ENCODE results near the gene SERPIND1. TPM values are rescaled to one million over a fixed set of nuclear protein-coding genes. Genes with fewer than 3 reads are reported as not detected.

Gene SERPIND1
- total and polyA plus RNA-seq, 2 of the 8 experiments (the other 6 are each of a cell fraction or from before 2014, with no cell fraction given): not detected

DNA sequence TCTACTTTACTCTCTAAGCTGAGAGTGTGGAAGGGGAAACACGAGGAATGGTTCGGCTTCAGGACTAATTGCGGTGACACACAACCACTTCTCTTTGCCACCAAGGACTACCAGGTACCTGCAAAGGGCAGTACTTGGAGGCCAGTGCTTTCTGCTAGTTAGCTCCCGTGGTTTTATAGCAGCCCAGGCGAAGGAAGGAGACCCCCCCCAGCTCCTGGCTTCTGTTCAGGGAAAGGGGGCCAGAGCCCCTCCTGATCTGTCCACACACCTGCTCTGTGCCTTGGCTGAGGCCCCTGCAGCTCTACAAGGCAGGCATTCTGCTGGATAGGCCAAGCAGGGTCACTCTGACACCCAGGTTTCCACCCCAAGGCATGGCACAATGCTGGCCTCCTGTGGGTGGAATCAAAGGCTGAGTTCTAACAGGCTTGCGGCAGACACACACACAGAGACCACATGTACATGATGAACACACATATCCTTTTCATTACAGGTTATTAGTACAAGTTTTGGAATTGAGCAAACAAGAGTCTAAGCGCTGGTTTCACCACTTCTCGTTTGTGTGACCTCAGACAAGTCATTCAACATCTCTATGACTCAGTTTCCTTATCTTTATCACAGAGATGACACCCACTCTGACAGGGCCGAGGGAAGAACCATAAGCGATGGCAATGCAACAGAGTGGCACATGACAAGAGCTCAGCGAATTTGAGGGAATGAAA lies 7.5 kb downstream of the SERPIND1 start:
- Histone ChIP-seq H3K79me1 (ENCODE audit: low read depth, low read length) (no peaks in the 10 kb centered on the region), H3K4ac (replicated peaks; ENCODE audit: insufficient read length, low read depth, low read length) (no peak overlapping the region), H2BK15ac (ENCODE audit: low read length) (no peak overlapping the region), H3K27ac (ENCODE audit: low read depth, low read length) (no peak overlapping the region), H3K23ac (ENCODE audit: insufficient read length) (no peak overlapping the region), H4K8ac (ENCODE audit: extremely low read depth, insufficient read depth, low read length) (no peak overlapping the region), H4K5ac (ENCODE audit: insufficient read length, low read depth, low read length) (no peak overlapping the region), H3K27me3 (replicated peaks in 1 of 4; ENCODE audit: control insufficient read depth in 3 of 4, extremely low read depth in 1 of 4, insufficient read depth in 3 of 4, low read length in 3 of 4) (no peaks in the 10 kb centered on the region), H2BK20ac (ENCODE audit: low read length) (no peak overlapping the region), H3K56ac (replicated peaks; ENCODE audit: insufficient read length, low read depth, low read length) (no peak overlapping the region), H2AK5ac (ENCODE audit: low read depth, low read length) (no peak overlapping the region), H3K23me2 (ENCODE audit: low read depth, low read length) (no peaks in the 10 kb centered on the region), H2BK5ac (ENCODE audit: low read depth, low read length) (no peak overlapping the region), H3K4me2 (ENCODE audit: insufficient read depth in 1 of 2, low read depth in 2 of 2, low read length in 2 of 2) (no peak overlapping the region), H3K14ac (ENCODE audit: insufficient read length) (no peak overlapping the region), H4K91ac (replicated peaks; ENCODE audit: insufficient read length, low read length) (no peak overlapping the region), H2BK120ac (replicated peaks; ENCODE audit: low read depth, low read length) (no peak overlapping the region), H4K20me1 (replicated peaks in 1 of 2; ENCODE audit: control insufficient read depth in 1 of 2, insufficient read depth in 2 of 2, low read length in 2 of 2) (peaks cover 0 to 4% of the 10 kb centered on the region in 2 experiments), H3K79me2 (ENCODE audit: control insufficient read depth in 1 of 2, insufficient read depth in 2 of 2, low read length in 2 of 2) (no peaks in the 10 kb centered on the region), H3K36me3 (ENCODE audit: control insufficient read depth in 2 of 4, insufficient read depth in 4 of 4, low read length in 3 of 4) (no peaks in the 10 kb centered on the region), H2BK12ac (ENCODE audit: low read depth, low read length) (no peak overlapping the region), H3K18ac (ENCODE audit: extremely low read depth, low read length) (no peak overlapping the region), H2AFZ (ENCODE audit: low read length) (no peak overlapping the region), H3K4me3 (ENCODE audit: extremely low read depth in 1 of 4, insufficient read depth in 2 of 4, low read depth in 3 of 4, low read length in 4 of 4) (no peak overlapping the region), H3K9me3 (ENCODE audit: insufficient read depth in 2 of 2, low read depth in 1 of 2, low read length in 1 of 2) (no peaks in the 10 kb centered on the region), H3K4me1 (replicated peaks in 1 of 4; ENCODE audit: control insufficient read depth in 3 of 4, insufficient read depth in 4 of 4, low read length in 3 of 4) (peaks cover 5 to 11% (median 6%) of the 10 kb centered on the region in 4 experiments; a peak in 5 of 7 replicates), H3K9ac (replicated peaks in 1 of 4; ENCODE audit: extremely low read depth in 1 of 4, low read depth in 3 of 4, low read length in 3 of 4) (no peak overlapping the region)
- CTCF ChIA-PET (ENCODE audit: partially characterized antibody): interaction anchor here (1.0 to 2.0 kb wide), 3 partner anchors 31 to 40 kb away, joined by 3 to 10 read pairs (median 3); no protein-coding TSS in a partner anchor
- WGBS, 2 experiments (ENCODE audit: extremely low coverage in 1 of 2, insufficient coverage in 1 of 2, insufficient read length in 1 of 2, insufficient replicate concordance in 2 of 2, low coverage in 1 of 2, low lambda C conversion rate in 2 of 2, missing lambda C conversion rate in 1 of 2): 91% methylated on average over 11 of the region's 11 CpGs; no CpG with 5 or more reads in 1 of the 2 experiments
- POLR2A ChIA-PET (ENCODE audit: partially characterized antibody): no interaction called here
- DNase-seq (ENCODE audit: low read depth in 1 of 2, low spot score in 2 of 2) (no peak), FAIRE-seq (no peak)
- TF ChIP-seq SP2 (IDR thresholded peaks at IDR 0.05; ENCODE audit: low read length) (no peak), SIN3A (conservative IDR thresholded peaks at IDR 0.05 in 1 of 2, IDR thresholded peaks at IDR 0.05 in 1 of 2; ENCODE audit: low read depth in 1 of 2, low read length in 2 of 2) (no peak), CEBPB (IDR thresholded peaks at IDR 0.05; ENCODE audit: low read depth, low read length) (no peak), EZH2 (IDR thresholded peaks at IDR 0.05; ENCODE audit: low read depth, low read length, severe bottlenecking) (no peak), MAX (IDR thresholded peaks at IDR 0.05) (no peak), EP300 (IDR thresholded peaks at IDR 0.05; ENCODE audit: borderline replicate concordance in 1 of 2, low read depth in 2 of 2, low read length in 2 of 2) (no peak), SAP30 (IDR thresholded peaks at IDR 0.05; ENCODE audit: insufficient read depth, insufficient replicate concordance, low read length) (no peak), RBBP5 (IDR thresholded peaks at IDR 0.05; ENCODE audit: borderline replicate concordance, low read depth, low read length) (no peak), NANOG (IDR thresholded peaks at IDR 0.05; ENCODE audit: insufficient read depth, low read depth, low read length, poor library complexity, severe bottlenecking) (no peak)

Measured in H1 (cell line).